MCF 10A (cell line): Measurements from ENCODE around the gene CHST7. TPM values are rescaled to one million over a fixed set of nuclear protein-coding genes. Genes with fewer than 3 reads are reported as not detected.

Experiments used
- BruUV-seq: library from RNA; stranded (reverse); fragments of 400-500 nt; replicated peaks from 2 replicates; lab custom pipeline; 2021; lab: Mats Ljungman, UMichigan
- CTCF ChIA-PET: fragments of 300-600 bp; sonication (Branson Sonifier 250); formaldehyde crosslinking; extraction: SDS; loops from one replicate; lab custom pipeline; 2021; ENCODE audit warnings: antibody characterized with exemption, inconsistent platforms; lab: Yijun Ruan, JAX
- POLR2A ChIA-PET: fragments of 300-600, 350-650 bp; sonication (Branson Sonifier 250); formaldehyde crosslinking; extraction: SDS; loops from one replicate; lab custom pipeline; 2020; ENCODE audit warnings: antibody characterized with exemption, inconsistent platforms; lab: Yijun Ruan, JAX
- DNase-seq: peaks from one replicate; pipeline ENCODE4 v3.0.0-alpha.2; 2018; ENCODE audit not compliant: unreplicated experiment
- H3K27ac Mint-ChIP-seq: one replicate; pipeline ENCODE4 v1.8.0; 2022; ENCODE audit warnings: mild to moderate bottlenecking, low read depth, mixed read lengths; ENCODE audit not compliant: unreplicated experiment
- H3K27me3 Mint-ChIP-seq: one replicate; pipeline ENCODE4 v1.8.0; 2022; ENCODE audit warnings: mixed read lengths; ENCODE audit not compliant: insufficient read depth, unreplicated experiment
- H3K36me3 Mint-ChIP-seq: one replicate; pipeline ENCODE4 v1.8.0; 2022; ENCODE audit warnings: mild to moderate bottlenecking, moderate library complexity, mixed read lengths; ENCODE audit not compliant: insufficient read depth, unreplicated experiment
- H3K4me1 Mint-ChIP-seq: one replicate; pipeline ENCODE4 v1.8.0; 2022; ENCODE audit warnings: mixed read lengths; ENCODE audit not compliant: insufficient read depth, unreplicated experiment
- H3K4me3 Mint-ChIP-seq: one replicate; pipeline ENCODE4 v1.8.0; 2022; ENCODE audit warnings: mild to moderate bottlenecking, moderate library complexity, mixed read lengths; ENCODE audit not compliant: unreplicated experiment
- H3K9me3 Mint-ChIP-seq: one replicate; pipeline ENCODE4 v1.8.0; 2022; ENCODE audit warnings: mixed read lengths; ENCODE audit not compliant: unreplicated experiment
- intact Hi-C: fragments of 100-400 bp; cut with micrococcal nuclease; formaldehyde crosslinking; loops from 2 replicates; pipeline ENCODE4 v1.14.1; 2022
- total RNA-seq: library from RNA; stranded (reverse); gene quantifications from 2 replicates; pipeline ENCODE4 v1.2.3, GENCODE V29; 2022
- TF ChIP-seq, protein P1 (sequence below): fragments of 200-600 bp; IDR thresholded peaks from one replicate; pipeline ENCODE4 v1.8.0; 2022; ENCODE audit warnings: antibody characterized with exemption, mild to moderate bottlenecking; ENCODE audit not compliant: unreplicated experiment

The CHST7 gene
- total RNA-seq, 1 experiment from 2014 or later, result 1.6 TPM

DNA sequence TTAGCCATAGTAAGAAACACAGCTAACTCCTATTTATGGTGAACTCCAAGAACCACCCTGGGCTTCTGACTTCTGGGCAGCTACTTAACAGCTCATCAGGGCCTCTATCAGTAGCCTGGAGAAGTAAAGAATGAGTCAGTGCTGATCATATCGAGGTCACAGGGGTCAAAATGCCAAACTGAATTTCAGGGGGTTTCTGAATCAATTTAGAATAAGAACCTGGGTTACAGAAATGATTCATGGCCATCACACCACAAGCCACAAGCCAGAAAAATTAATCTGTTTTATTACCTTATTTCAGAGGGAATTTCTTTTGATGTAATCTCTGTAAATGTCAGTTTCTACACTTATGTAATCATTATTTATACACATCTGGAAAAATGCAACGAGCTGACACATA lies 64.4 kb downstream of the CHST7 start:
- ChIA-PET CTCF (no interaction called here), POLR2A (interaction anchor here (0.5 to 0.7 kb wide), 3 partner anchors 21 to 91 kb away, joined by 3 read pairs; no protein-coding TSS in a partner anchor)
- no peak overlapping the region for H3K27ac Mint-ChIP-seq
- no peaks in the 10 kb centered on the region for H3K9me3 Mint-ChIP-seq
- no TSS peak for BruUV-seq
- TF ChIP-seq, protein P1, sequence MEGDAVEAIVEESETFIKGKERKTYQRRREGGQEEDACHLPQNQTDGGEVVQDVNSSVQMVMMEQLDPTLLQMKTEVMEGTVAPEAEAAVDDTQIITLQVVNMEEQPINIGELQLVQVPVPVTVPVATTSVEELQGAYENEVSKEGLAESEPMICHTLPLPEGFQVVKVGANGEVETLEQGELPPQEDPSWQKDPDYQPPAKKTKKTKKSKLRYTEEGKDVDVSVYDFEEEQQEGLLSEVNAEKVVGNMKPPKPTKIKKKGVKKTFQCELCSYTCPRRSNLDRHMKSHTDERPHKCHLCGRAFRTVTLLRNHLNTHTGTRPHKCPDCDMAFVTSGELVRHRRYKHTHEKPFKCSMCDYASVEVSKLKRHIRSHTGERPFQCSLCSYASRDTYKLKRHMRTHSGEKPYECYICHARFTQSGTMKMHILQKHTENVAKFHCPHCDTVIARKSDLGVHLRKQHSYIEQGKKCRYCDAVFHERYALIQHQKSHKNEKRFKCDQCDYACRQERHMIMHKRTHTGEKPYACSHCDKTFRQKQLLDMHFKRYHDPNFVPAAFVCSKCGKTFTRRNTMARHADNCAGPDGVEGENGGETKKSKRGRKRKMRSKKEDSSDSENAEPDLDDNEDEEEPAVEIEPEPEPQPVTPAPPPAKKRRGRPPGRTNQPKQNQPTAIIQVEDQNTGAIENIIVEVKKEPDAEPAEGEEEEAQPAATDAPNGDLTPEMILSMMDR, result no peak
- intact Hi-C loops, result no loop called here
- DNase-seq, result no peak
- H3K36me3 Mint-ChIP-seq, result no peaks in the 10 kb centered on the region
- H3K27me3 Mint-ChIP-seq, result peaks cover 41% of the 10 kb centered on the region
- H3K4me3 Mint-ChIP-seq, result no peak overlapping the region
- H3K4me1 Mint-ChIP-seq, result no peaks in the 10 kb centered on the region

DNA sequence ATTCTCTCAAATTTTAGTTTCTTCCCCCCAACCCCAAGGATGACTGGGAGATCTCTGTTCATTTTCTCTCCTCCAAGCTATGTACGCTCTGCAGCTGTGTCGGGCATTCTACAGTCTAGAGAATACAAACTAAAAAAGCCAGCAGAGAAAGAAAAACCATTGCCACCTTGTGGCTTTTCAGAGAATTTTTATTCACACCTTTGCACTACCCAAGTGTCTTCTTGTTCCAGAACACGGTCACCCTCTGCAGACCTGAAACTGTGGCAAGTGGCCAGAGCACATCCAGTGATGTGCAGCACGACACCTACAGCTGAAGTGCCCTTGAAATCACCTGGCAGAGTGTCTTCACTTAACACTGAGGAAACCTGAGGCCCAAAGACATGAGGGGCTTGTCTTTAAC lies 68.6 kb downstream of the CHST7 start:
- BruUV-seq, result no TSS peak
- intact Hi-C loops, result loop anchor here (2.0 to 5.0 kb wide), 2 partner anchors 97 to 260 kb away; partner anchors contain the start of gene ZNF674
- Mint-ChIP-seq H3K36me3 (peaks cover 13% of the 10 kb centered on the region), H3K27me3 (peaks cover 47% of the 10 kb centered on the region), H3K27ac (no peak overlapping the region), H3K4me1 (no peaks in the 10 kb centered on the region), H3K4me3 (no peak overlapping the region), H3K9me3 (no peaks in the 10 kb centered on the region)
- POLR2A ChIA-PET, result no interaction called here
- peak; percentile 38 for DNase-seq
- TF ChIP-seq, protein P1, result peak; percentile 27
- CTCF ChIA-PET, result interaction anchor here (0.5 to 1.5 kb wide), 7 partner anchors 30 to 127 kb away, joined by 3 to 7 read pairs (median 4); no protein-coding TSS in a partner anchor

DNA sequence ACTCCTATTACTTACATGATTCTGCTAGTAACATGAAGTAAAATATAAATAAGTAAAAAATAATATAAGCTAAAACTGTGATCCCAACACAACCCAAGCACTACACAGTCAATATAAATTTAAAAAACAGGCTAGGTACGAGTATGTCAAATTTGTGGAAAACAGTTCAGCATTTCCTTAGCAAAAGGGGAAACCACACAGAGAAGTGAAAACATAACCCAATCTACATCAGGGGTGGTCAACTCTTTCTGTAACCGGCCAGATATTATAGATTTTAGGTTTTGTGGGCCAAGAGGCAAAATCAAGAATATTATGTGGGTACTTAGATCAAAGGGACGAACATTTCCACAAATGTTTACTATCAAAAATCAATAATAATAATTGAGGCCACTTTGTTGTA lies 70.1 kb downstream of the CHST7 start:
- TF ChIP-seq, protein P1, result no peak
- Mint-ChIP-seq H3K36me3 (peaks cover 22% of the 10 kb centered on the region), H3K27ac (no peak overlapping the region), H3K4me1 (no peaks in the 10 kb centered on the region), H3K27me3 (peaks cover 62% of the 10 kb centered on the region), H3K9me3 (no peaks in the 10 kb centered on the region), H3K4me3 (no peak overlapping the region)
- no TSS peak for BruUV-seq
- ChIA-PET CTCF (no interaction called here), POLR2A (no interaction called here)
- intact Hi-C loops, result loop anchor here (2.0 to 5.0 kb wide), 2 partner anchors 99 to 261 kb away; partner anchors contain the start of gene ZNF674
- no peak for DNase-seq

DNA sequence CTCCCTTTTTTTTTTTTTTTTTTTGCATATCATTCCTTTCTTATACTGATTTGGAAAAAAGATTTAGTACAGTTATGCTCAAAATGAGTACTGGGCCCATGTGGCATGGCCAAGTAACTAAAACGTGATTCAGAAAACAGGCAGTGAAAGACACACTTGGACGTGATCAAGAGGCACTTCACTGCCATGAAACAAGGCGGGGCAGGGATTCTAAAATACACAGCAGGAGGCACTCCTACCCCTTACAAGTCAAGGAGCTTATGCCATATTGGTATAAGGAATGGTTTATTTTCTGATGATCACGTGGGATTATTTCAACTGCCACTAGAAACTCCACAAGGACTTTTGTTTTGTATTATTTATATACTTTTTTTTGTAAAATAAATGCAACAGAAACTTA lies 72.0 kb downstream of the CHST7 start:
- Mint-ChIP-seq H3K9me3 (no peaks in the 10 kb centered on the region), H3K4me3 (no peak overlapping the region), H3K36me3 (peaks cover 26% of the 10 kb centered on the region), H3K4me1 (no peaks in the 10 kb centered on the region), H3K27ac (no peak overlapping the region), H3K27me3 (peaks cover 70% of the 10 kb centered on the region)
- CTCF ChIA-PET, result no interaction called here
- TF ChIP-seq, protein P1, result no peak
- no peak for DNase-seq
- intact Hi-C loops, result no loop called here
- POLR2A ChIA-PET, result no interaction called here
- no TSS peak for BruUV-seq
